GM18858 (cell line): Measurements from ENCODE around the gene ABCA1.
A peak's percentile ranks its signal among the peaks of the same experiment; 100 is the strongest.

ENCODE experiments used
- ATAC-seq: cut with Tn5 transposase; IDR thresholded peaks from one replicate; pipeline ENCODE4 v1.9.1; 2021; ENCODE audit not compliant: unreplicated experiment

ABCA1 gene

DNA sequence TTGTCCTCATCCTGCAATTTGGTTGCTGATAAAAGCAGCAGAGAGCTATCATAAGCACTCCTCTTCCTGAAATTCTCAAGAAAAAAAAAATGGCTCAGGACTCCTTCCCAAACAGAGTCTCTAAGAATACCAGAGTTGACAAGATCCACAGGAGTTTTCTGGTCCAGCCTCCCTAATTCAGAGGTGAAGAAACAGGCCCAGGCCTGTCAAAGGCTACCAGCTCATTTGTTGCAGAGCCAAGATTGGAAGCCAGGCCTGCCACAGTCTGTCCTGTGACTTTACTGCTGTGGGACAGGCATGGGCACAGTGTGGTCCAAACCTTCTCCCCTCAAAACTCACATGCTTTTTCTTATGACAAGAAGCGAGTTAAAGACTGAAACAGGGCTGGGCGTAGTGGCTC lies 122.5 kb downstream of the ABCA1 start:
- ATAC-seq = no peak

DNA sequence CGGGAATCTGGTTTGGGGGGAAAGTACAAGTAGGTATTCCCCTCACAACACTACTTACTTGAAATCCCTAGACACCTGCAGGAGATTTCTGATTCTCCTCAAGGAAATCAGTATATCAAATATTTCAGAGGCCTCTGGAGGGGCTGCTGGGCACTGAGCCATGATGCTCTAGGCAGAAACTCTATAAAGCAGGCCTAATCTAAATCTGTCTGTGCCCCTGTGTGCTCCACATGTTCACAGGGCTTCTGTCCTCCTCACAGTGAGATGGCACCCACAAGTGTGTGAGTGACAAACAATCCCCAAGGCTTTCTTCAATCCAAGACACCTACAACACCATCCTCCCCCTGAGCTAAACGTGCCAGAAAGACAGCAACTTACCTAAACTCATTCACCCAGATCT lies 125.0 kb downstream of the ABCA1 start:
- no peak for ATAC-seq

DNA sequence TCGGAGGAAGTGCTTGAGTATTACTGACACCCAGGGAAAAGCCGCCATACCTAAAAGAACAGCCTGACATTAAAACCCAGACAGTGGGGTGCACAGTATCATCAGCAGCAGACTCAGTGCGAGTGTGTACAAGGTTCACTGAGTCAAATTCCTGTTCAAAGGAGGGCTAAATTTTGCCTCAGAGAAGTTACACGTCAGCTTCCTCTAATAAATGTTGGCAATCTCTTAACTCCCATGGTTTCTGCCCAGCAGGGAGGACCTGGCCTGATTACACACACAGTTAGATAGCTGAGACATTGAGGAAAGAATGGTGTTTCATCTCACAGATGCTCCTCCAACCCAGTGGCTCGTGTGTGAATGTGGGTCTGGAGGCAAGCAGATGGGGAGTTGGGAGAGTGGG lies 125.8 kb downstream of the ABCA1 start:
- ATAC-seq = no peak

DNA sequence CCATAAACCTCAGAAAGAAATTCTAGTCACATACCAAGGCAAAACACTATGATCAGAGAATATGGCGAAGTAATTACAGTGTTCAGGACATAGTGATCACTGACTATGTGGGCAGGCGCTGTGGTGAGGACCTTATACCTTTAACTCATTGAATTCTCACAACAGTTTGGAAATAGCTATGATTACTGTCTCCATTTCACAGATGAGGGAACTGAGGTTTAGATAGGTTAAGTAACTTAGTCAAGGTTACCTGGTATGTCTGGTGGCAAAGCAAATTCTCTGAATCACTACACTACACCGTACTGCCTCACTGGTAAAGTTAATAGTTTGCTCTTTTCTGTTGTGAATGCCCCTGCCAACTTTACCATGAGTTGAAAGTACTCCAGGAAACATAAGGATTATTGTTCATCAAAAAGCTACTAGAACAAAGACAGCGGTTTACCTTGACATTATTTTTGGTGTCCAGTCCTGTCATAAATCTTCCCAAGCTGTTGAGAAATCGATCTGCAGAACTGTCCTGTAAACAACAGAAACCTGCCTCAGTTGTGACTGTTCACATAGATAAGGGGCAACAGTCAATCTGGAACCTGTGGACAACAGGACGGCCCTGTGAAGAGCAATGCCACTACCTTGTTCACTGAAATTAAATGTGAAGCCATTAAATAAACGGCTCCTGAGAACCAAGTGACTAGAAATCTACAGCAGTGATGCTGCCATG lies 127.7 kb downstream of the ABCA1 start:
- no peak for ATAC-seq

DNA sequence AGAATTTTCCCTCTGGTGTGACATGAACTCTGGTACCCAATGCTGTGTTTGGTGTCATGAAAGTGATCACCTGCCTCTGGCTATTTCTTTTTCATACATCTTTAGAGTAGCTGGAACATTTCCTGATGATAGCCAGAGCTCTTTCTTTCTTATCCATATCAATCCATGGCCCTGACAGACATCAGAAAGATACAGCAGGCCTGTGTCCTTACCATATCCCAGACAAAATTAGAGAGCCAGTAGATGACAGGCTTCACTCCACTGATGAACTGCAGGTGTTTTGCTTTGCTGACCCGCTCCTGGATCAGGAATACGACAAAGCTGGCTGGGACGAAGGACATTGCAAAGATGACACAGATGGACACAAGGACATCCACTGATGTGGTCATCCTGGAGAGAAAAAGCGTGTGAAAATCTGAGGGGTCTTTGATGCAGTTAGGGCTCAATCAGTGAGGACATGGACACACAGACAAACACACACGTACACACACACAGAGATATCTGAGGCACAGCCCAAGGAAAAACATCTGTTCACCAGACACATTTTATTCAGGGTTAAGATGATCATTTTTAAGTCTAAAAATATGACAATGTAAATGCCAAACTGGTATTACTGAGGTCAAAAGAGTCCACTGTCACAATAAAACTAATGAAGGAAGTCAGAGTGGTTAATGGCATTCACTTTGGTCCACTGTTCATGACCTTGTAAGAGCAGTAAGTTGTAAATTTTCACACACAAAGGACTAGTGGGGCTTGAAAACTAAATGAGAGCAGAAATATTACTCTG lies 129.6 kb downstream of the ABCA1 start:
- no peak for ATAC-seq

DNA sequence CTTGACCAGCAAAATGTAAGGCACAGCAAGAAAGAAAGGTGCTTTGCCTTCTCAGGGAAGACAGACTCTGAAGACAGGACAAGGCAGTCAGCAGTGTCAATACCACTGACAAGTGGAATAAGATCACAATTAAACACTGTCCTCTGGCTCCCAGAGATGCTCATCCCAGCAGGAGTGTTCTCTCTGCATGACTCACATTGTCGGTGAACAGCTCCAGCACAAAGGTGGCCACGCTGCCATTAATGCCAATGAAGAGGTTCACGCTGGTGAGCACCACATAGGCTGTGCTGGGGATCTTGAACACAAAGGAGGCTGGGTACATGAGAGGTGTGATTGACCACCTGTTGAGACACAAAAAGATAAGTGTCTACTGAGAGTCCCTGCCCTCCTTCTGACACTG lies 132.1 kb downstream of the ABCA1 start:
- ATAC-seq = no peak

DNA sequence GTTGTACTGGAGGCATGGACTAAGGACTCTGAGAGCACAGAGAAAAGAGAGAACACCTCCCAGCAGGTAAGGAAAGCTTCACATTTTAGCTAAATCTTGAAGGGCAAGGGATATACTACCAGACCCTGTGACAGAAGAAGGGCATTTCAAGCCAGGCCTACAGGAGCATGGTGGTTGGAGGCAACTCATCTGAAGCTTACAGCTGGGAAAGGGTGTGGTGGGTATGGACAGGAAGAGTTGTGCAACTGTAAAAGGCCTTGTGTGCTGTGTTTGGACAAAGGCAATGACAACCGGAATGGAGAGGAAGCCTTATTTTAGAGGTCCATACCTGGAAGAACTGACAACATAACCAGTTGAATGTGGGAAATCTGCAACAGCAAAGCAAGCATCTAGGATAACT lies 132.9 kb downstream of the ABCA1 start:
- ATAC-seq = no peak

DNA sequence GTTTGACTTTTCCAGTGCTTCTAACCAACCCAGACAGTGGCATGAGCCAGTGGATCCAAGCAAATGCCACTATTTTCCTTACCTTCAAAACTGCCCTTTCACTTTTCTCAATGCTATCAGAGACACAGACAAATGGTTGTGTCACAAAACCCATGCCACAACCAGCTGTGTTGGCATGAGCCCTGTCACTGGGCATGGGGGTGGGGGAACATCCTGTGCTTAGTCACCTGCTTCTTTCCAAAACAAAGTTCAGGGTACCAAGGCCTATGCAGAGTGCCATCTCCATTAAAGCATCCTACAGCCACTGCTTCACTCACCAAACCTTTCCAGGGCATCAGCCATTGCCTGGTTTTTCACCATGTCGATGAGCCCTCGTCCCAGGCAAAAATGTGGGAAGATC lies 133.9 kb downstream of the ABCA1 start:
- ATAC-seq = no peak

DNA sequence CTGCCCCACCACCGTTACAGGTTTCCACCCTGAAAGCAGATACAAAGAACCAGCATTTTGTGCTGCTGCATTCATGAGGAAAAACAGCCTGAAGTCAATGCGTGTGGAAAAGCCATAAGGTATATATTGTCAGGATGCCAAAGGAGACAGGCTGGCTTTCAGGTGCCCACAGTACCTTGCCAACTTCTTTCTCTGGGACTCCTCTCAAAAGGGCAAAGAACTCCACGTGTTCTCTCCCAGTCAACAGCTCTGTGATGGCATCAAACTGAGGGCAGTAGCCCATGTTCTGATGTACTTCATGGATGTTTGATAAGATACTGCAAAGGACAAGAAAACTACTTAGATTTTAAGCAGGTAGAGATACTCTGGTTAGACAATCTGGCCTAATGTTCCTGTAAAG lies 139.7 kb downstream of the ABCA1 start:
- ATAC-seq = no peak

DNA sequence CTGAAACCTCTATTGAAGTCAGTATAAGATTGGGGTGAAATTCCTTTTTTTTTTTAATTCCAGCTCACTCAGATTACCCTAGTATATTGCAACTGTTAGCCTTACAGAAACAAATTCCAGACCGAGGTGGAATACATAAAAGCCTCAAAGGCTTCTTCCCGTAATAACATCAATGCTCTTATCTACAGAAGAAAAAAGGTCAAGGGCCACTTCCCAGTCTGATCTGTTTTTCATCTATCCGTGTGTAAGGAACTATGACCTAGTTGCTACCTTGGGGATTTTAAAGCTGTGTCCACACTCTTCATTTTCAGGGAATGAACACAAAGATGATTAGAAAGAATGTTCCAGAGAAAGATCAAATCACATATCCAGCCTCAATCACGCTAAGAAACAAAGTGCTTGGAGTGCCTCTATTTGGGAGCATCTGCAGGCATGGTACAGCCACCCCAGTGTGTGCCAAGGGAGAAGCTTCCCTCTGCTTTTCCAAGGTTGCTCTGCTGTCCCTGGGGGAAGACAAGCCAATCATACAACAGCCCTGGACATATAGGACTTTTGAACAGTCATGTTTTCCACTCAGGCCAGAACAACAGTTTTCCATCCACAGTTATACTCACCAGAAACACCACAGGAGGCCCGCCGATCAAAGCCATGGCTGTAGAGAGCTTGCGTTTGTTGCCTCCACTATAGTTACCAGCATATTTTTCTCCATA lies 140.5 kb downstream of the ABCA1 start:
- ATAC-seq = no peak

DNA sequence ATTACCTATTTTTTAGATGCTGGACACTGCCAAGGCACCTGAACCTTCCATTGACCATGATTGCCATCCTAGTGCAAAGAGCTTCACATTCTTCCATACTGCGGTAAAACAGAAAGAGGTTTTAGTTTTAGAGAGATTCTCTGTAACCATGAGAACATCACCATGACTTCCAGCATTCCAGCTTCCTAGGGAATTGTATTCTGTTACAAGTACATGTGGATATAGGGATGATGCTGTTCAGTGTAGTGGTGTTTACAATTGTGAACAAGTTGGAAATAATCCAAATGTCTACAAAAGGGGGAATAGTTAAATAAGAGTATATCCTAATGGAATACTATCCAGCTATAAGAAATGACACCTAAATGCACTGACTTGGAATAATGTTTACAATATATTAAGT lies 141.7 kb downstream of the ABCA1 start:
- ATAC-seq = no peak

DNA sequence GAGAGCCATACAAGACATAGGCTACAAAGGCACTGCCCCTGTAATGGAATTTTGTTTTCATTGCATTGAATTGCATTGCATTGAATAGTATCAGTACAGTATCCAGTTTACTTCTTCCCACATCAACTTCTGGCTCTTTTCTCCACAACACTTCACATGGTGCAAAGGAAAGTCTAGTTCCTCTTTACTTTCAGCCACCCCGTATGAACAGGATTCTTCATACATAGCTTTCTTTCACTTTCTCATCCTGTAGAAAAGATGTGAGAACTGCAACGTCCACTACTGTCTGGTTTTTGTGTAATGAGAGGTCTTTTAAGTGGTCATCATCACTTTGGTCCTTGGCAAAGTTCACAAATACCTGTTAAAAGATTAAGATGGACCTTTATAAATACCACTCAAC lies 143.9 kb downstream of the ABCA1 start:
- peak; percentile 88 for ATAC-seq

DNA sequence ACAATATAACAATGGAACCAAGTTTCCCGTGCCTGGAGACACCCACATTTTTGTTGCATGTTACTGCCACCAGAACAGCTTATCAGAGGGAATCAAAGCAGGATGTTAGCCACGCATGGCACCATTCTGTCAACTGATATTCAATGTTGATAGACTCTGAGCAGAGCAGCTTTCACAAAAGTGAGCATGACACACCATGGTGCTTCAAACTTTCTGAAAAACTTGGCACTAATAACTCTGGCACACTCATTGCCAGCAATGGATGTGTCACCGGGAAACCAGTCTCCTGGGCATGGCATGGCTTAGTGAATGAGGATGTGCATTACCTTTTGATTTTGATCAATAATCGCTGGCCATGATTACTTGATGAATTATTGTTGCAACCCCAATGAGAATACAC lies 144.4 kb downstream of the ABCA1 start:
- ATAC-seq = no peak

DNA sequence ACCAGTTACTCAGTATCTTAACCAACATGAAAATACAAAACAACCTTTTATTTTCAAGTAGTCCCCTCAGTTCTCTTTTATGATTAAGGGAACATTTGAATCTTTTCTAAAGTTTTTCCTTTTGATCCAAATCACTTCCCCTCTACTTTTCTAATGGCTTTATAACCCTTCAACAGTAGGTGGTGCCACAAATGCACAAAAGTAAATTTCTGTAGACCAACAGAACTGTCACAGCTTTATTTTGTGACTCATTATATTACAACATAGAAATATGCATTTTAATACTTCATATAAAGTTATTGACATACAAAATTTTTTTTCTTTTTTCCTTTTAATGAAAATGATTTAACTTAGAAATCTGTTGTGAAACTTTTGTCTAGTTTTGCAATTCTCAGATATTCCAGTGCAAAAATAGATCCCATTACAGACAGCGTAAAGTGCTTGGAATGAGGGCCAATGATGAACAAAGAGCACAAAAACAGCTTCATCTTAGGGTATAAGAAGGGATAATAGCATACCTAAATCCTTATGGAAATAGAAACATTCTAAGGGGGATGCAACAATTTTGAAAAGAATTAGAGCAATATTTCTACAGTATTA lies 147.1 kb downstream of the ABCA1 start:
- no peak for ATAC-seq

DNA sequence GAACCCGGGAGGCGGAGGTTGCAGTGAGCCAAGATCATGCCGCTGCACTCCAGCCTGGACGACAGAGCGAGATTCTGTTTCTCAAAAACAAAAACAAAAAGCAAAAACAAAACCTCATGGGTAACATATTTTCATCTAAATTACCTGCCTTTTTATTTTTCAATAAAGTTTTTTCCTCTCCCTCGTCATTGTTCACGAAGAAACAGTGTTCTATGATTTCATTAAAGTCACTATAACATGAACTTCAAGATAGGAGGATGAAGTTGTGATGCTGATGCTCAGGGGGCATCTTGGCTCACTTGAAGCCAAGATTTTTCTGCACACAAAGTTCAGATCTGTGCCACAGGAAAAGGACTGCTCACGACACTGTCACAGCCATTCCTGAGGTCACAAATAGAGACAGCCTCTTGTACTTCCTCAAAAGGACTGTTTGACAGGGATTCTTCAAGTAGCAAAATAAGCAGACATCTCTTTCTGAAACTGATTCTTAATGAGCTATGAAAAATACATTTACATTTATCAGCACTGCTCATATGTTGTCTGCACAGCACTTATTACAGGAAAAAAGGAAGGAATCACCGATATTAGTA lies 147.9 kb downstream of the ABCA1 start:
- no peak for ATAC-seq

DNA sequence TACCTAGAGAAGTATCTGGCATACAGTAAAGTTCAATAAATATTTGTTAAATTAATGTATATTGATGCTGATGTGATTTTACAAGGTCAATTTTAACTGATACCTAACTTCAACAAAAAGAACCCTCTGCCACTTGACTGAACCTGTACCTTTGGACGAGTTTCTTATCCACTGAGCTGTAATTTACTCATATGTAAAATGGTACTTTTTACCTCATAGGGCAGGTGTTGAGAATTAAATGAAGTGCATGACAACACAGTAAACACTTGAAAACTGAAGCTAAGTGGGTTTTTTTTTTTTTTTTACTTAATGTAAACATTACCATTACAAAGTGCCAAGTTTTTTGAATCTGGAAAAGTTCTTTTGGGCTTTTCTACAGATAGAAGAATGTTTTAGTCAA lies 148.6 kb downstream of the ABCA1 start:
- ATAC-seq = no peak

DNA sequence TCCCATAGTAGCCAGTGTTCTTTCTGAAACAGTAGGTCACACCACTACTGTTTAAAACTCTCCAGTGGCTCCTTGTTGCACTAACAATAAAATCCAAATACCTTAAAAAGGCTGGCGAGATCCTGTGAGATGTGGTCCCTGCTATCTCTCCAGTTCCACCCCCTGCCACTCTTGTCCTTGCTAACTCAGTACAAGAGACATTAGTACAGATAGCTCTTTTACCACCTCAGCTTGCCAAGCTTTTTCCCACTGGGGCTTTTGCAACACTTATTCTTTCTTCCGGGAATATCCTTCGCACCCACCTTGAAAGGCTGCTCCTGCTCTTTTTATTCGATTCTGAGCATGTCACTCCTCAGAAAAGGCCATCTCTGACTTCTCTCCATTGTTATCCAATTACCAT lies 149.2 kb downstream of the ABCA1 start:
- no peak for ATAC-seq

DNA sequence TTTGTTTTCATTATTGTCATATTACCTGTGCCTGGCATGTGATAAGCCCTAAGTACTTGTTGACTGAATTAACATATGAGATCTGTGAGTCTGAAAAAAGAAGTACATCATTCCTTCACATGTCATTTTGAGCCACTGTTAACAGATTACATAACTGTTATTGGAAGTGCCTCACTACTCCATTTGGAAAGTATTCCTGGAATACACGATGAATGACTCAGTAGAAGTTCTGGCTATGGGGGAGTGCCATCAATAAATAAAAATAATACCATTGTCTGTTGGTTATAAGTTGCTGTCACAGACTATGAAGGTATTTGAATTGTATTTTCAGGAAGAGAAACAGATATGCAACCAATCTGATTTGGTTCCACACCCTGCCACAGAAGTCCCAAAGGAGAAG lies 151.2 kb downstream of the ABCA1 start:
- no peak for ATAC-seq

DNA sequence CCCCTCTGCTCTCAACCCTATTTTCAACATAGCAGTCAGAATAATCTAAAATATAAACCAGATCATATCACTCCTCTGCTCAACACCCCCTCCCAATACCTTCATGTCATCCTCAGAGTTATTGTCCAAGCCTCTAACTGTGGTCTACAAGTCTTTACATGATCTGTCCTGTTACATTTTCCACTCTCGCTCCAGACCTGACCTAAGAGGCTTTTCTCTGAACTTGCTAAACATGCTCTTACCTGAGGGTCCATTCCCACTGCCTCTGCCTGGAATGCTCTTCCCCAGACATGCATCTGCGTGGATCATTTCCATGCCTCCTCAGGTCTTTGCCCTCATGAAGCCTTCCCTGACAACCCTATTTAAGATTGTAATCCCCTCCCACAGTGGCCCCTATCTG lies 152.0 kb downstream of the ABCA1 start:
- no peak for ATAC-seq

DNA sequence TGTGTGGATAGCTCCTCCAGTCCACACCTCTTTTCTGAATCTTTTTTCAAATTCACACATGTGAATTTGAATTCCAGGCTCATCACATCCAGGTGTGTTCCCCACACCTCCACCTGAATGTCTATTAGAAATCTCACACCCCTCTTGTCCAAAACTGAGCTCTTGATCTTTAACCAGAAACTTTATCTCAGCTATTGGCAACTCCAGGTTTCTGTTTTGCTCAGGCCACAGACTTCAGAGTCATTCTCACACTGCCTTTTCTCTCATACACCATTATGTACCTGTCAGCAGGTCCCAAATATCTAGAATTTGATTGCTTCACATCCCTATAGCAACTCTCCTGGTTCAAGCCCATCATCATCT lies 152.4 kb downstream of the ABCA1 start:
- peak; percentile 59 for ATAC-seq

DNA sequence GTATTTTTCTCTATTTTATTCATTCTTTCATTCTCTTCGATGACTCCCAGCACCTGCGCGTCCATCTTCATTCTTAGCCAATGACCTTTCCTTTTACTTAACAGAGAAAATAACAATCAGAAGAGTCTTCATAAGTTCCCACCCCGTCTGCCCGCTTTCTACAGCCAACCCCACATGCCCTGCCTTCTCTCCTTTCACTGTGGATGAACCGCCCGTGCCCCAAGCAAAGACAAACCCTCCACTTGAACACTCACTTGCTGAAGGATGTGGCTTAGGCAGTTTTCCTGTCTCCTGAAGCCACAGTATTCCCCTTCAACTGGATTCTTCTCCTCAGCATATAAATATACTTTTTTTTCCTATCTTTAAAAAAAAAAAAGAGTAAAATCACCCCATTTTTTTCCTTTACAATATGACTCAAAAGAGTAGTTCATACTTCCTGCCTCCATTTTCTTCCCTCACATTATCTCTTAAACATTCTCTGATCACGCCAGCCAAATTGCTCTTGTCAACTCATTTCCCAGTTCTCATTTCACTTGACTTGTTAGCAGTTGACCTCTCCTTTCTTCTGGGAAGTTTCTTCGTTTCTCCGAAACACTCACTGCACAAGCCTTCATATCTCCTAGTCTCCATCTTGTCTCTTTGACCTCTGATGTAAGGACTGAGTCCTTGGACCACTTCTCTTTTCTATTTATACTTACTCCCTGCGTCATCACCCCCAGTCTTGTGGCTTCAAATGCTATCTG lies 153.0 kb downstream of the ABCA1 start:
- peak; percentile 87 for ATAC-seq
